Astrocyte (in vitro differentiated cells and primary cell): ENCODE data around the gene ZNF331. TPM values are rescaled to one million over a fixed set of nuclear protein-coding genes. Genes with fewer than 3 reads are reported as not detected.

ENCODE experiments used
- DNase-seq: peaks from one replicate; pipeline ENCODE4 v3.0.0-alpha.2; 2010; ENCODE audit warnings: low read depth
- FAIRE-seq: peaks from 2 replicates; lab custom pipeline; 2011; peaks lifted over from hg19 to GRCh38; lab: Jason Lieb, UNC
- H2AFZ ChIP-seq: 2 replicates; pipeline ENCODE4 v1.6.0; 2012; ENCODE audit warnings: low read depth, low read length, inconsistent platforms
- H3K27ac ChIP-seq: 2 replicates; pipeline ENCODE4 v1.5.1; 2011; ENCODE audit warnings: low read depth, low read length, inconsistent platforms
- H3K27me3 ChIP-seq: 2 replicates; pipeline ENCODE4 v1.6.0; 2011; ENCODE audit warnings: low read length, inconsistent platforms; ENCODE audit not compliant: insufficient read depth
- H3K36me3 ChIP-seq: 2 replicates; pipeline ENCODE4 v1.5.1; 2011; ENCODE audit warnings: low read length, inconsistent platforms; ENCODE audit not compliant: insufficient read depth
- H3K4me1 ChIP-seq: 2 replicates; pipeline ENCODE4 v1.5.1; 2011; ENCODE audit warnings: low read length, inconsistent platforms; ENCODE audit not compliant: insufficient read depth
- H3K4me2 ChIP-seq: 2 replicates; pipeline ENCODE4 v1.6.0; 2012; ENCODE audit warnings: low read length, inconsistent platforms
- H3K4me3 ChIP-seq: 2 replicates; pipeline ENCODE4 v1.5.1; 2011; ENCODE audit warnings: low read depth, mild to moderate bottlenecking, low read length, inconsistent platforms; ENCODE audit not compliant: insufficient read depth
- H3K79me2 ChIP-seq: 2 replicates; pipeline ENCODE4 v1.6.0; 2012; ENCODE audit warnings: mild to moderate bottlenecking, low read length, inconsistent platforms; ENCODE audit not compliant: insufficient read depth
- H3K9ac ChIP-seq: 2 replicates; pipeline ENCODE4 v1.6.0; 2012; ENCODE audit warnings: mild to moderate bottlenecking, low read length, inconsistent platforms
- H3K9me3 ChIP-seq: 2 replicates; pipeline ENCODE4 v1.5.1; 2012; ENCODE audit warnings: low read depth, mild to moderate bottlenecking, low read length, inconsistent platforms; ENCODE audit not compliant: insufficient read depth
- H4K20me1 ChIP-seq: 2 replicates; pipeline ENCODE4 v1.6.0; 2012; ENCODE audit warnings: low read length, inconsistent platforms; ENCODE audit not compliant: insufficient read depth
- H3K27ac Mint-ChIP-seq: one replicate; pipeline ENCODE4 v1.8.0; 2021; ENCODE audit warnings: mild to moderate bottlenecking, mixed read lengths; ENCODE audit not compliant: unreplicated experiment
- H3K27me3 Mint-ChIP-seq: one replicate; pipeline ENCODE4 v1.8.0; 2021; ENCODE audit warnings: low read depth, mixed read lengths; ENCODE audit not compliant: unreplicated experiment
- H3K36me3 Mint-ChIP-seq: one replicate; pipeline ENCODE4 v1.8.0; 2021; ENCODE audit warnings: low read depth, mixed read lengths; ENCODE audit not compliant: unreplicated experiment
- H3K4me1 Mint-ChIP-seq: one replicate; pipeline ENCODE4 v1.8.0; 2021; ENCODE audit warnings: low read depth, mixed read lengths; ENCODE audit not compliant: unreplicated experiment
- H3K4me3 Mint-ChIP-seq: one replicate; pipeline ENCODE4 v1.8.0; 2021; ENCODE audit warnings: mild to moderate bottlenecking, moderate library complexity, mixed read lengths; ENCODE audit not compliant: unreplicated experiment
- H3K9me3 Mint-ChIP-seq: one replicate; pipeline ENCODE4 v1.8.0; 2021; ENCODE audit warnings: mild to moderate bottlenecking, mixed read lengths; ENCODE audit not compliant: unreplicated experiment
- CTCF ChIP-seq: IDR thresholded peaks from 2 replicates; pipeline ENCODE4 v1.5.1; 2011; ENCODE audit warnings: low read depth, mild to moderate bottlenecking, inconsistent platforms, low read length, moderate library complexity; ENCODE audit not compliant: insufficient read depth
- EZH2 ChIP-seq: IDR thresholded peaks from 2 replicates; pipeline ENCODE4 v1.6.1; 2012; ENCODE audit warnings: mild to moderate bottlenecking, low read length, inconsistent platforms; ENCODE audit not compliant: insufficient read depth
- total RNA-seq: library from RNA; stranded (reverse); gene quantifications from 2 replicates; pipeline ENCODE4 v1.2.1, GENCODE V29; 2021

ZNF331 gene
- total RNA-seq, 1 donor from 2014 or later, result 4.8 TPM

DNA sequence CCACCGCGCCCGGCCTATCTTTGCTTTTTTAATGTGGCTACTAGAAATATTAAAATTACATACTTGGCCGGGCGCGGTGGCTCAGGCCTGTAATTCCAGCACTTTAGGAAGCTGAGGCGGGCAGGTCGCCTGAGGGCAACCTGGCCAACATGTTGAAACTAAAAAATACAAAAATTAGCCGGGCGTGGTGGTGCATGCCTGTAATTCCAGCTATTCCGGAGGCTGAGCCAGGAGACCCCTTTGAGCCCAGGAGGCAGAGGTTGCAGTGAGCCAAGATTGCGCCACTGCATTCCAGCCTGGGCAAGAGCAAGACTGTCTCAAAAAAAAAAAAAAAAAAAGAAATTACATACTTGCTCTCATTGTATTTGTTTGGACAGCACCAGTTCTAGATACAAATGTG, 59.1 kb downstream of the ZNF331 start:
- DNase-seq (no peak), FAIRE-seq (no peak)
- Histone ChIP-seq H3K4me2 (no peak overlapping the region), H3K9me3 (no peaks in the 10 kb centered on the region), H3K4me3 (no peak overlapping the region), H2AFZ (no peak overlapping the region), H3K9ac (no peak overlapping the region), H3K36me3 (no peaks in the 10 kb centered on the region), H4K20me1 (no peaks in the 10 kb centered on the region), H3K4me1 (no peaks in the 10 kb centered on the region), H3K27ac (no peak overlapping the region), H3K79me2 (no peaks in the 10 kb centered on the region), H3K27me3 (no peaks in the 10 kb centered on the region)
- Mint-ChIP-seq H3K36me3 (no peaks in the 10 kb centered on the region), H3K27ac (no peak overlapping the region), H3K27me3 (peaks cover 3% of the 10 kb centered on the region), H3K4me1 (no peaks in the 10 kb centered on the region), H3K9me3 (peaks cover 2% of the 10 kb centered on the region), H3K4me3 (no peak overlapping the region)
- TF ChIP-seq CTCF (no peak), EZH2 (no peak)

- TF ChIP-seq EZH2 (no peak), CTCF (no peak)
- peaks cover 2% of the 10 kb centered on the region for H3K9me3 Mint-ChIP-seq
- H3K9ac ChIP-seq, result no peak overlapping the region
- H3K4me3 Mint-ChIP-seq, result no peak overlapping the region
- no peak overlapping the region for H3K27ac Mint-ChIP-seq
- no peak overlapping the region for H2AFZ ChIP-seq
- no peaks in the 10 kb centered on the region for H3K79me2 ChIP-seq
- H3K9me3 ChIP-seq, result no peaks in the 10 kb centered on the region
- H3K27ac ChIP-seq, result no peak overlapping the region
- no peaks in the 10 kb centered on the region for H4K20me1 ChIP-seq
- H3K27me3 Mint-ChIP-seq, result peaks cover 3% of the 10 kb centered on the region
- DNase-seq (no peak), FAIRE-seq (no peak)
- H3K4me1 Mint-ChIP-seq, result no peaks in the 10 kb centered on the region
- H3K4me3 ChIP-seq, result no peak overlapping the region
- no peaks in the 10 kb centered on the region for H3K27me3 ChIP-seq
- H3K36me3 ChIP-seq, result no peaks in the 10 kb centered on the region
- no peaks in the 10 kb centered on the region for H3K36me3 Mint-ChIP-seq
- H3K4me1 ChIP-seq, result no peaks in the 10 kb centered on the region
- no peak overlapping the region for H3K4me2 ChIP-seq
Observed at GRCh38 chr19:53598361-53598760, 60.4 kb downstream of the ZNF331 start.

- DNase-seq (no peak), FAIRE-seq (no peak)
- Mint-ChIP-seq H3K27me3 (peaks cover 2% of the 10 kb centered on the region), H3K27ac (no peak overlapping the region), H3K4me3 (no peak overlapping the region), H3K9me3 (peaks cover 2% of the 10 kb centered on the region), H3K4me1 (no peaks in the 10 kb centered on the region), H3K36me3 (no peaks in the 10 kb centered on the region)
- Histone ChIP-seq H3K27ac (no peak overlapping the region), H3K36me3 (no peaks in the 10 kb centered on the region), H3K79me2 (no peaks in the 10 kb centered on the region), H3K9me3 (peaks cover 3% of the 10 kb centered on the region), H3K27me3 (no peaks in the 10 kb centered on the region), H3K9ac (no peak overlapping the region), H3K4me2 (no peak overlapping the region), H3K4me1 (no peaks in the 10 kb centered on the region), H2AFZ (no peak overlapping the region), H4K20me1 (no peaks in the 10 kb centered on the region), H3K4me3 (no peak overlapping the region)
- no peak for TF ChIP-seq CTCF
- no peak for TF ChIP-seq EZH2
Observed at GRCh38 chr19:53600217-53600616, 62.3 kb downstream of the ZNF331 start.
